Stimulated activated CD8-positive, alpha-beta memory T cell treated with anti-CD3 and anti-CD28 coated beads, Interleukin-15, amount 100 ng/mL, for 48 hours (primary cell): Measurements from ENCODE around the gene AKNA.

Source experiments
- DNase-seq, 2 donors: peaks; one replicate each; pipeline ENCODE4 v3.0.0-alpha.2; 2020; ENCODE audit warnings: low read depth in 2 of 2

The AKNA gene

DNA sequence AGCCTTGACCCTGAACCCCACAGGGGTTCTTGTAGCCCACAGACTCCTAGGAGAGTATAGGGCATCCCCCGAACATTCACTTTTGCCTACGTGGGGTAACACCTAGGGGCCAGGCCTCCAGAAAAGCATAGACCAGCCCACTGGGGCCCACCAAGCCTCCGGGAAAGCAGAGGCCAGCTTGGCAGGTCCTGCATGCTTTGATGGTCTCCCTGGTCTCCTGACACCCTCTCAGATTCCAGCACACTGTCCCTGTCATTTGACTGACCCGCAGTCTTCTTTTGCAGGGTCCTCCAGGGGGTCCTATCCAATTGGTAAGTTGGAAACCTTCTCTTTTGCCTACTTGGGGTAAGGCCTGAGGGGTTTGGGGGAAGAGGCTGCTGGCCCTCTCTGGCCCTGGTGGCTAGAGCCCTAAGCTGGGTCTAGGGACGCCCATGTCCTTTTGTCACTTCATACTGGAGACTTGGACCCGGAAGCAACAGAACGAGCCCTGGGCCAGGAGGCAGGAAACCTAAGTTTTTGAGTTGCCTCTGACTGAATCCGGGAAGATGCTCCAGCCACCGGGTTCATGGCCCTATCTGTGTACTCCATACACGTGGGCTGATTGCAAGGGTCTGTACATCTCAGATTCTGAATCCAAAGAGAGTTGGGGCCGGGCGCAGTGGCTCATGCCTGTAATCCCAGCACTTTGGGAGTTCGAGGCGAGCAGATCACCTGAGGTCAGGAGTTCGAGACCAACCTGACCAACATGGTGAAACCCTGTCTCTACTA is 85.8 kb downstream of the AKNA start:
- DNase-seq = no peak

DNA sequence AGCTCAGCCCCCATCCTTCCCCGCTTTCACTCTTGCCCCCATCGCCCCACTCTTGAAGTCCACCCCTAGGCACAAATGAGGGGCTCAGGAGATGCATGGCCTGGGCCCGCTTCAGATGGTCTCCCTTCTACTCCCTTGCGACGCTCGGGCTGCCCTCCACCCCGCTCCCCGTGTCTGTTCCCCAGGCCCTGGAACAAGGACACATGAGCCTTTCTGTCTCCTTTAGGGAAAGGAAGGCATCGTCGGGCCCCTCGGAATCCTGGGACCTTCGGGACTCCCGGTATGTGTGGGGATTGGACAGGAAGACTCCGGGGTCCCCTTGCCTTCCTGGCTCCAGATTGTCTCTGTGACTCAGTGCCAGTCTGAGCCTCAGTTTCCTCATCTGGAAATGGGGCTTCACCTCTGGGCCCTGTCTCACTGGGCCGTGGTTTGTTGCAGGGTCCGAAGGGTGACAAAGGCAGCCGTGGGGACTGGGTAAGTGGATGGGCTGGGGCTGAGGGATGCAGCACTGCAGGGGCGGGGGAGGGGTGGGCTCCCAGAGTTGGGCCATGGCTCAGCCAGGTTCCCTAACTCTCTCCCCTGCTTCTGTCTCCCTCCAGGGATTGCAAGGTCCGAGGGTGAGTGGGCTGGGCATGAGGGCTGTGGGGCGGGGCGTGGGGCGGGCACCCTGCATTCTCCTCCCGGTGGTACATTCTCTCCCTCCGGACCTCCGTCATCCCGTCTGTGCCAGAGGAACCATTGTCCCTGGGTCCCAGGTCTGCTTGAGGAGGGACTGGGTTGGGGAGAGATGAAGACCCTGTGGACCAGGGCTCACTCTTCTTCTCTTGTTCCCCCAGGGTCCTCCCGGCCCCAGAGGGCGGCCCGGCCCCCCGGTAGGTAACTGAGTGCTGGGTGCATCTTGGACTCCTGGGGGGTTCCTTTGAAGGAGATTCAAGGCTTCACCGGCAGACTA is 86.7 kb downstream of the AKNA start:
- no peak for DNase-seq

- DNase-seq = no peak
These were observed 87.5 kb downstream of the AKNA start for GRCh38 chr9:114300153-114300845.

GRCh38 chr9:114299286-114300152 is 88.3 kb downstream of the AKNA start:
- no peak for DNase-seq

DNA sequence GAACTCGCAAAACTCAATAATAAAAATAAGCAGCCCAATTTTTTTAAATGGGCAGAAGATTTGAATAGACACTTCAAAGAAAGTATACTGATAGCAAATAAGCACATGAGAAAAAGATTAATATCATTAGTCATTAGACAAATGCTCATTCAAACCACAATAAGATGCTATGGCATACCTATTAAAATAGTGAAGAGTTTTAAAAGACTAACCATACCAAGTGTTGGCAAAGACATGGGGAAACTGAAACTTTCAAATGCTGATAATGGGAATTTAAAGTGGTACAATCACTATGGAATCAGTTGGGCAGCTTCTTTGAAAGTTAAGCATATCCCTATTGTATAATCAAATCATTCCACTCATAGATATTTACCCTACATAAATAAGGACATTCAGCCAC is 91.4 kb downstream of the AKNA start:
- DNase-seq = no peak

DNA sequence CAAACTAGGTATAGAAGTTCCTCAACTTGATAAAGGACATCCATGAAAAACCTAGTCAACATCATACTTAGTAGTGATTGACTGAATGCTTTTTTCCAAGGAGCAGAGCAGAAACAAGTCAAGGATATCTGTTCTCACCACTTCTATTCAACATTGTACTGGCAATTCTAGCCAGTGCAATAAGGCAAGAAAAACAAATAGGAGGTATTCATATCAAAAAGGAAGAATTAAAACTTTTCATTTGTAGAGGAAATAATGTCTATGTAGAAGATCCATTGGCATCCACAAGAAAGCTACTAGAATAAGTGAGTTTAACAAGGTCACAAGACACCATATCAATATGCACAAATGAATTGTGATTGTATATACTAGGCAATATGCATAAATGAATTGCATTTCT is 93.1 kb downstream of the AKNA start:
- DNase-seq = no peak

DNA sequence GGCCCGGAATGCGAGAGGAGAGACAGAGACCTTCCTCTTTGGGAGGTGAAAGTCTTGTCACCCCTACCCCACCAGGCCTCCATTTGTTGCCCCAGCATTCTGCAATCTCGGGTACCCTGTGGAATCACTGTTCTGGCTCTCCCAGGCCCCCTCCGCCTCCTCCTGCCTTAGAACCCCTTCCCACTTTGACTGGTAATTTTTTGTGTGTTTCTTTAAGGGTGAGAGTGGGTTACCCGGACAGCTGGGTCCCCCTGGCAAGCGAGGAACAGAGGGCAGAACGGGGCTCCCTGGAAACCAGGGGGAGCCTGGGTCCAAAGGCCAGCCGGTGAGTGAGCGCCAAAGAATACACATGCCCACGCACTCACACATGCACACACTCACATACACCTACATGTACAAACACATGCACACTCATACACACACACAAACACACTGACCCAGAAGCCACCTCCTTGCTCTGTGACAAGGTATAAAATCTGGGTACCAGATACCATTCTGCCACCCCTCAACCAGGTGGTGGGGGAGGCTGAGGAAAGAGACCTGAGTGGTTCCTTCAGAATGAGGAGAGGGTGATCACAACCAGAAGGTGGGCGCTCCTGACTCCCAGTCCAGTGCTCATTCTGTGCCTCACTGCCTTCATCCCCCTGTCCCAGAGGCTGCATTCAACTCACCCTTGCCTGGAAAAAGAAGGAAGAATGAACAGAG is 95.7 kb downstream of the AKNA start:
- DNase-seq = no peak

GRCh38 chr9:114291064-114291474 is 96.7 kb downstream of the AKNA start:
- DNase-seq = peak; percentile 38 to 44

DNA sequence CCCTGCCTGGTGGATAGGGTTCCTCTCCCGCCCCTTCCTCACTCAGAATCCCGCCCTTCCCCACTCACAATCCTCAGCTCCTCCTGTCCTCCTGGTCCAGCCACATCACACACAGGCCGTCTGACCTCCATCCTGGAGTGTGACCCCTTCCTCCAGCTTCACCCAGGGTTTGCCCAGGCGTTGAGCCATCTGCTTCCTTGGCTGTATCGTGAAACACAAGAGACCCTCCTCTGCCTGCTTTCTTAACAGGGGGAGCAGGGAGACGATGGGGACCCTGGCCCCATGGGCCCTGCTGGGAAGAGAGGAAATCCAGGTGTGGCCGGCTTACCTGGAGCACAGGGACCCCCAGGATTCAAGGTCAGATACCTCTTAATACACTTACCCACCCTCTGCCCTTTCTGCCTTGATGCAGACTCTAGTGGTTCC is 97.2 kb downstream of the AKNA start:
- no peak for DNase-seq

- no peak for DNase-seq
These were observed 98.0 kb downstream of the AKNA start for GRCh38 chr9:114289571-114290481.

DNA sequence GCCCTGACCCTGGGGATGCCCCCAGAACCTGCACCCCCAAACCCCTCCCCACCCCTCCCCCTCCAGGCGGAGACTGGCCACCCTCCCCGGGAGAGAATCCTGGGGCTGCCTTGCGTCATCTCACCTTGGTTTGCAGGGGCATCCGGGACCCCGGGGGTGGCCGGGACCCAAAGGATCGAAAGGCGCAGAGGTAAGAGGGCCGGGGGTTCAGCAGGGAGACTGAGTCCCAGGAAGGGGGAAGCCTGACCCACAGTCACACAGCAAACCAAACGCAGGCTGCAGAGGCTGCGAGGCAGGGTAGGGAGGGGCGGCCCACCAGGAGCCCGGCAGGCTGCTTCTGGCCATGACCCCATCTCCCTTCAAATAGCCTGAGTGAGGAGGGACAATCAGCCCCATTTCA is 98.7 kb downstream of the AKNA start:
- no peak for DNase-seq

- DNase-seq = no peak
These were observed 99.3 kb downstream of the AKNA start for GRCh38 chr9:114288193-114289091.

DNA sequence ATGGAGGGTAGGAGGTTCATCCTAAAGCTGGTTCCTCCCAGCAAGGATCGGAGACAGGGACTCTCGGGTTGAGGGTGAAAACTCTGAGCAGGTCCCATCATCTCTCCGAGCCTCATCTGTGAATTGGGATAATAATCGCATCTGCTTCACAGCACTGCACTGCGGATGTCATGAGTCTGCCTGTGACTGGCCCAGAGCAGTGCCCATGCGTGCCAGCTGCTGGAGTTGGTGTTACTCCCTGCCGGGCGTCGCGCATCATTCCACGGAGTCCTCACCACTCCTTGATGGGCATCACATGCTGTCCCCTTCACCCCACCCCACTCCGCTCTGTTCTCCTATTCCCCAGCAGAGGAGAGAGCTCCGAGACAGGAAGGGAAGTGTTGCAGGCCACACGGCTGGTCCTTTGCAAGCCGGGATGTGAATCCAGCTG is 100.0 kb downstream of the AKNA start:
- DNase-seq = no peak

- no peak for DNase-seq
These were observed 100.6 kb downstream of the AKNA start for GRCh38 chr9:114287001-114287762.

GRCh38 chr9:114286146-114286679 is 101.6 kb downstream of the AKNA start:
- DNase-seq = no peak

- DNase-seq = no peak
These were observed 102.5 kb downstream of the AKNA start for GRCh38 chr9:114285166-114285867.
